DND-41 (cell line): ENCODE measurements around the gene CASQ2.

ENCODE experiments used
- CTCF ChIP-seq: IDR thresholded peaks from 2 replicates; pipeline ENCODE4 v1.5.1; 2012; ENCODE audit warnings: borderline replicate concordance, low read length, moderate library complexity, mild to moderate bottlenecking; ENCODE audit not compliant: poor library complexity, severe bottlenecking; ENCODE audit errors: extremely low read depth
- EZH2 ChIP-seq: IDR thresholded peaks from 3 replicates; pipeline ENCODE4 v1.6.1; 2012; ENCODE audit warnings: borderline replicate concordance, low read depth, mild to moderate bottlenecking, moderate library complexity, low read length, inconsistent platforms; ENCODE audit not compliant: severe bottlenecking

DNA sequence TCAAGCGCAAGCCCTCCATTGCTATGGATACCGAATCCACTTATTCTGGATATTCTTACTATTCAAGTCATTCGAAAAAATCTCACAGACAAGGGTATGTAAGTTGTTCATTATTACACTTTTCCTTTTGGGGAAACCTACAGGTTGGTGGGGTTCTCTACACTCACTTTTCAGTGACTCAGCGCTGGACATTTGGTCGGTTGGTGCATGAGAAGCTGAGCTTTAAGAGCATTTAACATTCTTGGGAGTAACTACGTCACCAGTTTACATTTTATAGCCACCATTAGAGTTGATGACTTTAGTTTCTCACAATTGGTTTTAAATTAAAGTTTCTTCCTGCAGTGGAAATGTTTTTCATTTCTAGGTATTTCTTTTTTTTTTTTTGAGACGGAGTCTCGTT is 117.1 kb downstream of the CASQ2 start:
- TF ChIP-seq CTCF (no peak), EZH2 (no peak)
